SIG-M5 (cell line): ENCODE measurements around the gene TRNT1.

ENCODE experiments used
- DNase-seq: peaks from one replicate; lab custom pipeline; 2025; lab: John Stamatoyannopoulos, UW

TRNT1 gene

GRCh38 chr3:3178498-3179328, 52.0 kb downstream of the TRNT1 start:
- no peak for DNase-seq

GRCh38 chr3:3179407-3180094, 52.8 kb downstream of the TRNT1 start, which contains the start of gene CRBN:
Gene CRBN, minus strand, starts transcription at chr3:3179691. Its CDS starts 4 bp downstream, at chr3:3179687.
- peak; percentile 12 for DNase-seq

- DNase-seq, result no peak
Observed at GRCh38 chr3:3180456-3180855, 53.7 kb downstream of the TRNT1 start.

GRCh38 chr3:3184876-3185275, 58.1 kb downstream of the TRNT1 start:
- no peak for DNase-seq

- DNase-seq, result no peak
Observed at GRCh38 chr3:3189102-3189727, 62.5 kb downstream of the TRNT1 start.

GRCh38 chr3:3189961-3190360, 63.2 kb downstream of the TRNT1 start:
- DNase-seq, result no peak

GRCh38 chr3:3191675-3192285, 65.0 kb downstream of the TRNT1 start:
- DNase-seq, result no peak

- no peak for DNase-seq
Observed at GRCh38 chr3:3192286-3192675, 65.5 kb downstream of the TRNT1 start.

- DNase-seq, result no peak
Observed at GRCh38 chr3:3194861-3195260, 68.1 kb downstream of the TRNT1 start.

- DNase-seq, result no peak
Observed at GRCh38 chr3:3196148-3196861, 69.6 kb downstream of the TRNT1 start.
